HCT116 (cell line): ENCODE measurements around the gene TRMT10B. TPM values are rescaled to one million over a fixed set of nuclear protein-coding genes. Genes with fewer than 3 reads are reported as not detected.

Source experiments
- ATAC-seq: fragments of 200-7000 bp; cut with Tn5 transposase; 2 replicates; pipeline ENCODE4 v1.9.1; 2020; ENCODE audit warnings: mild to moderate bottlenecking, moderate library complexity
- BruUV-seq: library from RNA; stranded (reverse); fragments of 400-500 nt; replicated peaks from 2 replicates; lab custom pipeline; 2021; lab: Mats Ljungman, UMichigan
- CTCF ChIA-PET: fragments of 300-600 bp; sonication (Branson Sonifier 250); formaldehyde crosslinking; loops from one replicate; lab custom pipeline; 2021; ENCODE audit warnings: antibody characterized with exemption; lab: Charles Lee
- POLR2A ChIA-PET: fragments of 300-600, 350-600 bp; sonication (Branson Sonifier 250); formaldehyde crosslinking; loops from one replicate; lab custom pipeline; 2021; ENCODE audit warnings: antibody characterized with exemption; lab: Charles Lee
- RAD21 ChIA-PET, 2 experiments: fragments of 300-600 bp; sonication (Branson Sonifier 250); formaldehyde crosslinking; loops; one replicate each; lab custom pipeline; 2023; ENCODE audit warnings: low total read pairs in 2 of 2; ENCODE audit not compliant: uncharacterized antibody in 2 of 2, unreplicated experiment in 2 of 2, low non-redundant PET in 1 of 2; lab: Charles Lee
- DNase-seq: peaks from one replicate; pipeline ENCODE4 v3.0.0-alpha.2; 2010; ENCODE audit warnings: low read depth, low spot score
- H2AFZ ChIP-seq: fragments of 200-600 bp; shearing (Covaris generic), sonication (generic); 2 replicates; pipeline ENCODE4 v1.6.1; 2017; ENCODE audit warnings: low read depth, mixed run types, mixed read lengths, antibody characterized with exemption, low read length; ENCODE audit not compliant: poor library complexity, severe bottlenecking
- H3K27ac ChIP-seq: 2 replicates; pipeline ENCODE4 v1.5.1; 2012; ENCODE audit warnings: low read depth, low read length
- H3K27me3 ChIP-seq: fragments of 200-600 bp; sonication (generic); 2 replicates; pipeline ENCODE4 v1.6.1; 2016; ENCODE audit warnings: mixed run types, low read length, mixed read lengths; ENCODE audit not compliant: insufficient read depth
- H3K36me3 ChIP-seq, 2 experiments: fragments of 200-500 bp in 1 of 2; fragments of 200-600 bp in 1 of 2; sonication (Bioruptor generic) in 1 of 2; sonication (generic) in 1 of 2; 2 replicates each; pipeline versions ENCODE4 v1.5.1 to v1.6.1; 2014 to 2016; ENCODE audit warnings: low read length in 2 of 2, inconsistent platforms in 1 of 2, mixed read lengths in 1 of 2, mixed run types in 1 of 2; ENCODE audit not compliant: insufficient read depth in 2 of 2, control insufficient read depth in 1 of 2
- H3K4me1 ChIP-seq, 2 experiments: fragments of 200-600 bp in 1 of 2; sonication (generic) in 1 of 2; 2 replicates each; pipeline versions ENCODE4 v1.5.1 to v1.6.1; 2012 to 2017; ENCODE audit warnings: low read length in 2 of 2, inconsistent platforms in 1 of 2, mild to moderate bottlenecking in 1 of 2, mixed read lengths in 1 of 2, mixed run types in 1 of 2, moderate library complexity in 1 of 2; ENCODE audit not compliant: insufficient read depth in 2 of 2, control insufficient read depth in 1 of 2
- H3K4me2 ChIP-seq: fragments of 200-600 bp; sonication (generic); 2 replicates; pipeline ENCODE4 v1.6.1; 2017; ENCODE audit warnings: mixed run types, low read length, mixed read lengths
- H3K4me3 ChIP-seq, 2 experiments: fragments of 200-600 bp in 1 of 2; sonication (generic) in 1 of 2; replicated peaks in 1 of 2; 2 replicates each; pipeline ENCODE4 v1.5.1; 2011 to 2016; ENCODE audit warnings: low read length in 2 of 2, control low read depth in 1 of 2, low read depth in 1 of 2, mild to moderate bottlenecking in 1 of 2, mixed read lengths in 1 of 2, mixed run types in 1 of 2
- H3K79me2 ChIP-seq: fragments of 200-600 bp; sonication (generic); 2 replicates; pipeline ENCODE4 v1.6.1; 2017; ENCODE audit warnings: mild to moderate bottlenecking, mixed run types, low read length, moderate library complexity, mixed read lengths; ENCODE audit not compliant: insufficient read depth
- H3K9ac ChIP-seq: fragments of 200-600 bp; sonication (generic); 2 replicates; pipeline ENCODE4 v1.6.1; 2016; ENCODE audit warnings: low read length, mixed read lengths
- H3K9me2 ChIP-seq: fragments of 200-600 bp; sonication (generic), shearing (Covaris generic); 2 replicates; pipeline ENCODE4 v1.6.1; 2017; ENCODE audit warnings: mixed run types, mild to moderate bottlenecking, moderate library complexity; ENCODE audit not compliant: insufficient read depth
- H3K9me3 ChIP-seq, 2 experiments: fragments of 200-500 bp in 1 of 2; fragments of 200-600 bp in 1 of 2; sonication (Bioruptor generic) in 1 of 2; sonication (generic) in 1 of 2; 2 replicates each; pipeline ENCODE4 v1.6.1; 2014 to 2017; ENCODE audit warnings: low read length in 2 of 2, mixed read lengths in 2 of 2, inconsistent platforms in 1 of 2, low read depth in 1 of 2, mild to moderate bottlenecking in 1 of 2, mixed run types in 1 of 2, moderate library complexity in 1 of 2; ENCODE audit not compliant: control insufficient read depth in 1 of 2, insufficient read depth in 1 of 2
- H4K20me1 ChIP-seq: fragments of 200-600 bp; sonication (generic), shearing (Covaris generic); 2 replicates; pipeline ENCODE4 v1.6.1; 2017; ENCODE audit warnings: mixed run types, mild to moderate bottlenecking, moderate library complexity; ENCODE audit not compliant: insufficient read depth
- CBX3 ChIP-seq: IDR thresholded peaks from 2 replicates; pipeline ENCODE4 v1.6.1; 2012; ENCODE audit warnings: low read depth
- ELF1 ChIP-seq: IDR thresholded peaks from 2 replicates; pipeline ENCODE4 v1.6.1; 2012; ENCODE audit warnings: low read depth, borderline replicate concordance
- EZH2phosphoT487 ChIP-seq: fragments of 200-600 bp; IDR thresholded peaks from 2 replicates; pipeline ENCODE4 v1.6.1; 2018; ENCODE audit warnings: antibody characterized with exemption, borderline replicate concordance
- FOSL1 ChIP-seq: IDR thresholded peaks from 2 replicates; pipeline ENCODE4 v1.6.1; 2012; ENCODE audit warnings: low read depth
- JUND ChIP-seq: IDR thresholded peaks from 2 replicates; pipeline ENCODE4 v1.6.1; 2012
- POLR2AphosphoS5 ChIP-seq: IDR thresholded peaks from 2 replicates; pipeline ENCODE4 v1.6.1; 2011; ENCODE audit warnings: mild to moderate bottlenecking, low read depth, low read length, moderate library complexity
- RAD21 ChIP-seq: IDR thresholded peaks from 2 replicates; pipeline ENCODE4 v1.6.1; 2012; ENCODE audit warnings: low read depth, mild to moderate bottlenecking
- SIN3A ChIP-seq: IDR thresholded peaks from 2 replicates; pipeline ENCODE4 v1.6.1; 2012; ENCODE audit warnings: low read depth
- TCF7L2 ChIP-seq: IDR thresholded peaks from 2 replicates; pipeline ENCODE4 v1.7.0; 2011; ENCODE audit warnings: borderline replicate concordance, inconsistent platforms; ENCODE audit not compliant: insufficient read depth, insufficient read length; ENCODE audit errors: extremely low read depth
- YY1 ChIP-seq: IDR thresholded peaks from 2 replicates; pipeline ENCODE4 v1.6.1; 2011; ENCODE audit warnings: low read length, low read depth, moderate library complexity, mild to moderate bottlenecking; ENCODE audit not compliant: insufficient replicate concordance; ENCODE audit errors: extremely low read depth
- ZFX ChIP-seq: fragments of 450-650 bp; IDR thresholded peaks from 2 replicates; pipeline ENCODE4 v1.6.1; 2017
- ZNF274 ChIP-seq: fragments of 200-500 bp; sonication (Bioruptor generic); IDR thresholded peaks from 2 replicates; pipeline ENCODE4 v1.6.1; 2014; ENCODE audit warnings: mild to moderate bottlenecking, low read depth, low read length, inconsistent platforms
- intact Hi-C: fragments of 100-400 bp; cut with micrococcal nuclease; formaldehyde crosslinking; loops from 2 replicates; pipeline ENCODE4 v1.10.0; 2022
- total RNA-seq: library from RNA; stranded (reverse); gene quantifications from one replicate; pipeline ENCODE4 v1.2.1, GENCODE V29; 2021; ENCODE audit not compliant: unreplicated experiment
- TF ChIP-seq, protein P1 (sequence below): IDR thresholded peaks from 2 replicates; pipeline ENCODE4 v1.6.1; 2012; ENCODE audit warnings: low read depth
- TF ChIP-seq, protein P2 (sequence below): IDR thresholded peaks from 2 replicates; pipeline ENCODE4 v1.6.1; 2011; ENCODE audit warnings: mild to moderate bottlenecking, low read length, moderate library complexity; ENCODE audit not compliant: insufficient replicate concordance; ENCODE audit errors: extremely low read depth
- TF ChIP-seq, protein P3 (sequence below): IDR thresholded peaks from 2 replicates; pipeline ENCODE4 v1.6.1; 2012

Gene TRMT10B
- total RNA-seq, 1 experiment from 2014 or later = 5.5 TPM

DNA sequence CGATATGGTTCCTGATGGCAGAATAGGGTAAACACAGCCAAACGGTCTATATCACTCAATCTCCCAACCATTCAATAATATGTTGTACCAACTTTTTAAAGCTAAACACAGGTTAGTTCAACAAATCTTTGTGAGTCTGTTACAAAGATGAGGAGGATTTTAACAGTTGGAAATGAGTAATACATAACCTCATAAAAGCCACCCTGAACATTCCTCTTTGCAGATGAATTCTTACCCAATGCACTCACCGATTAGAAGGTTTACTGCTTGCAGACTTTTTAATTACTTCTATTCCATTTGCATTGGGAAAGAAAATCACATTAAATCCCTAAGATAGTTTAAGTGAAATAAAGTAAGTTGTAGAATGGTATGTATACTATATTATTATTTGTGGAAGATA is 23.3 kb upstream of the TRMT10B start:
- intact Hi-C loops = no loop called here
- no peak overlapping the region for H2AFZ ChIP-seq

More for the DNA sequence above, 23.3 kb upstream of the TRMT10B start:
- Histone ChIP-seq H3K4me1 (no peaks in the 10 kb centered on the region), H3K79me2 (no peaks in the 10 kb centered on the region), H4K20me1 (no peaks in the 10 kb centered on the region), H3K4me2 (no peak overlapping the region), H3K9me2 (no peaks in the 10 kb centered on the region), H3K9me3 (no peaks in the 10 kb centered on the region), H3K27ac (no peak overlapping the region), H3K27me3 (peaks cover 28% of the 10 kb centered on the region), H3K4me3 (no peak overlapping the region), H3K9ac (no peak overlapping the region), H3K36me3 (no peaks in the 10 kb centered on the region)
- DNase-seq (no peak), ATAC-seq (no peak)
- ChIA-PET POLR2A (no interaction called here), CTCF (no interaction called here), RAD21 (no interaction called here)
- BruUV-seq = no TSS peak
- TF ChIP-seq POLR2AphosphoS5 (no peak), ZNF274 (no peak), FOSL1 (no peak), EZH2phosphoT487 (no peak), YY1 (no peak), JUND (no peak), CBX3 (no peak), SIN3A (no peak), ELF1 (no peak), RAD21 (no peak), ZFX (no peak), TCF7L2 (no peak)
- TF ChIP-seq, protein P1, sequence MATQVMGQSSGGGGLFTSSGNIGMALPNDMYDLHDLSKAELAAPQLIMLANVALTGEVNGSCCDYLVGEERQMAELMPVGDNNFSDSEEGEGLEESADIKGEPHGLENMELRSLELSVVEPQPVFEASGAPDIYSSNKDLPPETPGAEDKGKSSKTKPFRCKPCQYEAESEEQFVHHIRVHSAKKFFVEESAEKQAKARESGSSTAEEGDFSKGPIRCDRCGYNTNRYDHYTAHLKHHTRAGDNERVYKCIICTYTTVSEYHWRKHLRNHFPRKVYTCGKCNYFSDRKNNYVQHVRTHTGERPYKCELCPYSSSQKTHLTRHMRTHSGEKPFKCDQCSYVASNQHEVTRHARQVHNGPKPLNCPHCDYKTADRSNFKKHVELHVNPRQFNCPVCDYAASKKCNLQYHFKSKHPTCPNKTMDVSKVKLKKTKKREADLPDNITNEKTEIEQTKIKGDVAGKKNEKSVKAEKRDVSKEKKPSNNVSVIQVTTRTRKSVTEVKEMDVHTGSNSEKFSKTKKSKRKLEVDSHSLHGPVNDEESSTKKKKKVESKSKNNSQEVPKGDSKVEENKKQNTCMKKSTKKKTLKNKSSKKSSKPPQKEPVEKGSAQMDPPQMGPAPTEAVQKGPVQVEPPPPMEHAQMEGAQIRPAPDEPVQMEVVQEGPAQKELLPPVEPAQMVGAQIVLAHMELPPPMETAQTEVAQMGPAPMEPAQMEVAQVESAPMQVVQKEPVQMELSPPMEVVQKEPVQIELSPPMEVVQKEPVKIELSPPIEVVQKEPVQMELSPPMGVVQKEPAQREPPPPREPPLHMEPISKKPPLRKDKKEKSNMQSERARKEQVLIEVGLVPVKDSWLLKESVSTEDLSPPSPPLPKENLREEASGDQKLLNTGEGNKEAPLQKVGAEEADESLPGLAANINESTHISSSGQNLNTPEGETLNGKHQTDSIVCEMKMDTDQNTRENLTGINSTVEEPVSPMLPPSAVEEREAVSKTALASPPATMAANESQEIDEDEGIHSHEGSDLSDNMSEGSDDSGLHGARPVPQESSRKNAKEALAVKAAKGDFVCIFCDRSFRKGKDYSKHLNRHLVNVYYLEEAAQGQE = no peak
- TF ChIP-seq, protein P2, sequence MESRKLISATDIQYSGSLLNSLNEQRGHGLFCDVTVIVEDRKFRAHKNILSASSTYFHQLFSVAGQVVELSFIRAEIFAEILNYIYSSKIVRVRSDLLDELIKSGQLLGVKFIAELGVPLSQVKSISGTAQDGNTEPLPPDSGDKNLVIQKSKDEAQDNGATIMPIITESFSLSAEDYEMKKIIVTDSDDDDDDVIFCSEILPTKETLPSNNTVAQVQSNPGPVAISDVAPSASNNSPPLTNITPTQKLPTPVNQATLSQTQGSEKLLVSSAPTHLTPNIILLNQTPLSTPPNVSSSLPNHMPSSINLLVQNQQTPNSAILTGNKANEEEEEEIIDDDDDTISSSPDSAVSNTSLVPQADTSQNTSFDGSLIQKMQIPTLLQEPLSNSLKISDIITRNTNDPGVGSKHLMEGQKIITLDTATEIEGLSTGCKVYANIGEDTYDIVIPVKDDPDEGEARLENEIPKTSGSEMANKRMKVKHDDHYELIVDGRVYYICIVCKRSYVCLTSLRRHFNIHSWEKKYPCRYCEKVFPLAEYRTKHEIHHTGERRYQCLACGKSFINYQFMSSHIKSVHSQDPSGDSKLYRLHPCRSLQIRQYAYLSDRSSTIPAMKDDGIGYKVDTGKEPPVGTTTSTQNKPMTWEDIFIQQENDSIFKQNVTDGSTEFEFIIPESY = no peak
- TF ChIP-seq, protein P3, sequence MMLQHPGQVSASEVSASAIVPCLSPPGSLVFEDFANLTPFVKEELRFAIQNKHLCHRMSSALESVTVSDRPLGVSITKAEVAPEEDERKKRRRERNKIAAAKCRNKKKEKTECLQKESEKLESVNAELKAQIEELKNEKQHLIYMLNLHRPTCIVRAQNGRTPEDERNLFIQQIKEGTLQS = no peak
